HG02623 (cell line): Measurements from ENCODE around the gene PTPRD.

Experiments
- ATAC-seq: cut with Tn5 transposase; IDR thresholded peaks from one replicate; pipeline ENCODE4 v1.9.1; 2021; ENCODE audit warnings: moderate library complexity; ENCODE audit not compliant: unreplicated experiment

The PTPRD gene

DNA sequence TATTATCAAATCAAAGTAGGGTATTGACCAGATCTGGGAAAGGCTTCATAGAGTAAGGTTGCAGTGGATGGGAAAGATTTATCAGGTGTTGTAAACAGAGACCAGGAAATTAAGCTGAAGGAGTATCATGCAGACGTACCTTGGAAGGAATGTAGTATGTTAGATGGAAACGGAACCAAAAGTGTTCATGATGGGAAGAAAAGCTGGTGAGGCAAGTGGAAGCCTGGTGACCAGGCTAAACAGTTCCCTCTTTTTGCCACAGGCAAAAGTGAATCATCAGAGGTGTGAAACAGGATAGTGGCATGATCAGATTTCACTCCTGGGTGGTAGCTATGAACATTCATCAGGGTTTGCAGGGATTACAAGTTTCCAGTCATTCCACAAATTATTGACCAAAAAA is 2033.1 kb downstream of the PTPRD start:
- ATAC-seq: no peak

DNA sequence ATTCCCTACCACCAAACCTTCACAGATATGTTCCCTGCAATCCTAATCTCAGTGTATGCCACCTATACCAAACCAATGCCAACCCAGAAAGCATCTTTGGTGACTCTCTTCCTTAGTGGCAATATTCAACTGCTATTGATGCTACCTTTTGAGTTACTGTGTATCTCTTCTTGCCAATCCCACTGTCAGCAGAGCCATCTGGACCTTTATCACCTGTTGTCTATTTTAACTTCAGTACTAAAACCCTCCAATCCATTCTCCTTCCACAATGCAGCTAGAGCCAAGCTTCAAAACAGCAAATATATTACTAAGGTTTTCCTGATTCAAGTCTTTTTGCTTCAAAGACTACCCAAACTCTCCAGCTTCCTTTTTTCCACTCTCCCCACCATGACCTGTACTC is 2036.1 kb downstream of the PTPRD start:
- ATAC-seq: no peak

GRCh38 chr9:8574846-8575245 is 2038.0 kb downstream of the PTPRD start:
- ATAC-seq: no peak

- no peak for ATAC-seq
These were observed 2040.6 kb downstream of the PTPRD start for GRCh38 chr9:8572209-8572608.

GRCh38 chr9:8571643-8572042 is 2041.2 kb downstream of the PTPRD start:
- ATAC-seq: no peak

DNA sequence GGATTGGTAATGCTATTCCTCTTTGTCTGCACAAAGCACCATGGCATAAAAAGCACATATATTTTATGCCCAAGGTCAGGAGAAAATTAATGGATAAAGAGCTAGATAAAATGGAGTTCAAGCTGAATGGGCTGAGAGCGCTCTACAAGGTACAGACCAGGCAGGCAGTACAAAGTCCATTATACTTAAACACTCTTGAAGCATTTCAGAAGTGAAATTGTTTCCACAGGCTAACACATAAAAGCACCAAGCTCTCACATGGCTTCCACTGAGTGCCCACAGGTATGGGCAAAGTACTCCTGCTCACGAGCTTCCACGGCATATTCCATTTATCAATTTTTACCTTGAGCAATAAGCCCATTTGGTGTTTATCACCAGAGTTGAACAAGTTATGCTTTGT is 2042.0 kb downstream of the PTPRD start:
- no peak for ATAC-seq

DNA sequence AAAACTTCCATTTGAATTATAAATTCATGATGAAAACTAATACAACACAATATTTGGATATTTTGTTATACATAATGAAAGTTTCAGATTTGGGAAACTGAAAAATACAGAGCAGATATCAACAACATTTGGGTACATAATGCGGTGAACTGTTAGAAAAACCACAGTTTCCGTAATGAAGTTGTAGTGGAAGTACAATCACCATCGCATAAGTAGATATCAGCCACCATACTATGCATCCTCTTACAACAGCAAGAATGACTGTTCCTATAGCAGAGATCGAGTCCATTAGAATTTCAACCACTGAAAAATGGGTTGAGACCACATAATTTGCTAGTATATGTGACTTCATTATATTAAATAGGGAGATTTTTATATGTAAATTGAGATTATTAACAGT is 2043.0 kb downstream of the PTPRD start:
- no peak for ATAC-seq

- ATAC-seq: no peak
These were observed 2044.7 kb downstream of the PTPRD start for GRCh38 chr9:8567963-8568579.

DNA sequence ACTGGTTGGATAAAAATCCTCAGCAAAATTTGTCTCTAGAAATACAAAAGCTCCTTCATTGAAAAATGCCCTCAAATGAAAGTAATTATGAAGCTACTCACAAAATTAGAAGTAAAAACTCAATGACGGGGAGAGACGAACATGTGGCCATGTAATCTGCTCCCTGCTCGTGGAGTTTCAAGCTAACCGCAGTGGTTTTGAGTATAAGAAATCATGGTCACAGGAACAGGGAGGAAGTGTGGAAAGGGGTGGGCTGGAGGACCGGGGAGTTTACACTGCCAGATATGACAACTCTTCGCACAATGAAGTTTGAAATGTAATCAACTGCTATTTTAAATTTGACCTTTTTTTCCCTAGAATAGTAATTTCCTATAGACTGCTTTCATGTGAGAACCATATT is 2047.8 kb downstream of the PTPRD start:
- no peak for ATAC-seq

DNA sequence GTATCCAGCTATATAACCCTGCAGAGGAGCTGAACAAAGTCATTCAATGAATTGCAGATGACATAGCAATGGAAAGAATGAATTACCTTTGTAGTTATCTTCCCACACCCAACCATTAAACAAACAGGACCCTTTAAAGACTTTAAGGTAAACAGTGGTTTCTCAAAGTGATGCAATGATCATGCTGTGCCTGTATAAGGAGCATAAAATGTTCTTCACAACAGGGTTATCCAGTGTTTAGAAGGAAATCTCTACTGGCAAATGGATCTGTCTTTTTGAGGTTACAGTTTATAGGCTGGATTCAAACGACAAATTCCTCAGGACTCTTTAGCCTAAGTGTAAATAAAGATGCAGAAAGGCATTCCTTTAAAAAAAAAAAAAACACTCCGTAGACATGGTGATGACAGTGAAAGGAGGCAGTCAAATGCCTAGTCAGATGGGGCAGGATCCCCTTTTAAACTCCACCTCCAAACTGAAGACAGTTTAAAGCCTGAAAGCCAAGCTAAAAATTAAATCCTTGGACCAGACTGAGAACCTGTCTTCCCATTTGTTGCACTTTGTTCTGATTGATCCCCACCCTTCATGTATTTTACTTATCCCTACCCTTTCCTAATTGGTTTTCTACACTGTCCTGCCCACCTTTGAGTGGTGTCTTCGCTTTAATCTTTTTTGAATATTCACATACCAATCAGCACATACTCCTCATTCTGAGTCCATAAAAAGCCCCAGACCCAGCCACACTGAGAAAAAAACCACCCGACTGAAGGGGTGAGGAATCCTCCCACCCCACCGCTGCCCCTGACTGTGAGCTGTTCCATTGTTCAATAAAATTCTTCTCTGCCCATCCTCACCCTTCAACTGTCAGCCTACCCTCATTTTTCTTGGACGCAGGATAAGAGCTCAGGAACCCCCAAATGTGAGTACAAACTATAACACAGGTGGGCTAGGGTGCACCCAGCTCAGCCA is 2052.0 kb downstream of the PTPRD start:
- no peak for ATAC-seq

DNA sequence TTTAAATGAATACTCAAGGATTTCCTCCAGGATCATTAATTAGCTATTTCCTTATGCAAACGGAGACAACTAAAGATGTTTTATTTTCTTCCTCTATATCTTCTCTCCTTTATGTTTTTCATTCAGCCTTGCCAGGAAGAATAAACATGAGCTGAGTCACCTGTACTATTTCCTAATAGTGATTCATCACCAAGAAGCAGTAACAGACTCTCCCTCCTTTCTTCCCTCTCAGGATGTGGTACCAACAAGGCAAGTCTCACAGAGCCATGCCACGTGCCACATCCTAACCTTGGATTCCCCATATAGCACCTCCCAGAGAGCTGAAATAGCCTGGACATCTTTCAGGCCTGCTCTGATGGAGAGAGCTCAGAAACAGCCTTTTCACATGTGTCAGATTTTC is 2054.6 kb downstream of the PTPRD start:
- no peak for ATAC-seq

GRCh38 chr9:8555762-8556500 is 2056.9 kb downstream of the PTPRD start:
- no peak for ATAC-seq

DNA sequence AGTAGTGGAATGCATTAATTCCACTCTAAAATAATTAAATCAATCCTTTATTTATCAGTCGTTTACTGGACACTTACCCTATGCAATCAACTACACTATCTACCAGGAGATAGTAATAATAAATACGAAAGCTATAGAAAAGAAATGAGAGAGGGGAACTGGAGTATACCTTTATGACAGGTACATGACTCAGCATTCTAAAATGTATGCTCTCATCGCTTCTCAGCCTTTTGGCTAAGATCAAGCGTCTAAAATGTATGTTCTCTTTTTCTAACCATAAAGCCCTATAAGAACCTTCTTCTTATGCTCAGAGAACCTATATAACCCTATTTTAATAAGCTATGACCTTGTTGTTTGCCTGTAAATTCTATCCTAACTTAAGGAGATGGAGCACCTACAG is 2059.4 kb downstream of the PTPRD start:
- no peak for ATAC-seq

DNA sequence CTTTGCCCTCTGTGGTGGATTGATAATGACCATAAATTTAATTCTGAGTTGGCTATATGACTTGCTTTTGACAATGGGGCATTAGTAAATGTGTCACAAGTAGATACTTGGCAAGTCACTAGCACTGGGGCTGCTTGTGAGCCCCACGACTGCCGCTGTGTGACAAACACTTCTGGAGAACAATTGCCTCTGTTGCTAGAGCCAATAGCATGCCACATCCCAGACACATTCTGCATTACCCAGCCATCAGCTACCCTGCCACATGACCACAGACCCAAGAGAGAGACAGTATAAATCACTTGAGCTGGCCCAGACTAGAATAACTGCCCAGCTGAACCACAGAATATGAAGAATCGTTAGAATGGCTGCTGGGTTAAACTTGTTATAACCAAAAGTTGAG is 2060.1 kb downstream of the PTPRD start:
- ATAC-seq: no peak

- ATAC-seq: no peak
These were observed 2063.6 kb downstream of the PTPRD start for GRCh38 chr9:8549214-8549613.

DNA sequence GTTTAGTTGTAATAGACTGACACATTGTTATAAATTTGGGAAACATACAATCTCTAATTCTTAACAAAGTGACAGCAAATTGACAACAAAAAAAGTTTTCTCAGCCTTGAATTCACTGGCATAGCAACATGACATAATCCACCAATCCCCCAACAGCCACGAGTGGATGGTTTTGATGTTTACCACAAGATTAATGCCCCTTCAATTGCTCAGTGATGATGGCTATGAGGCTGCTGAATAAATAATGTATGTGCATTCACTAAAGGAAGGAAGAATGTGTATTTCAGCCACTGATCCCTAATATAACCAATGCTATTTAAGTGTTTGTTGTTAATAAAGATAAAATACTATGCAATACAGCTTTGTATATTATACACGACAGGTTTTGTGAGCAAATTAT is 2069.6 kb downstream of the PTPRD start:
- ATAC-seq: no peak

DNA sequence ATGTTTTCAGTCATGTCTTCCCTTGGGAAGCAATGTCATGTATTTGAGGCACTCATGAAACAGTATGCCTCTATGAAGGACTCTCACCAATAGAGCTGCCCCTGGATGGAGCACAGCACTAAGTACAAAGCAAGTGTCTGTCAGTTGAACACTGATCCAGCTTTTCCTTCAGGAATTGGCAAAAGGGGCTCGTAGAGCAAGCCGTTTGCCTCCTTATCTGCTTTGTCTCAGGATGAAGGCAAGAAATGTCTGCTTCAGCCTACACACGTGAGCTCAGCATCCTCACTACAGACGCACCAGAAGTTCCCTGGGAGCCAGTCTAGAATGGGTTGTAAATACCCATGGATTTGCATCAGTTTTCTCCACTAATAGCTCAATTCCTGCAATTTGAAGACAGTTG is 2070.3 kb downstream of the PTPRD start:
- ATAC-seq: no peak

DNA sequence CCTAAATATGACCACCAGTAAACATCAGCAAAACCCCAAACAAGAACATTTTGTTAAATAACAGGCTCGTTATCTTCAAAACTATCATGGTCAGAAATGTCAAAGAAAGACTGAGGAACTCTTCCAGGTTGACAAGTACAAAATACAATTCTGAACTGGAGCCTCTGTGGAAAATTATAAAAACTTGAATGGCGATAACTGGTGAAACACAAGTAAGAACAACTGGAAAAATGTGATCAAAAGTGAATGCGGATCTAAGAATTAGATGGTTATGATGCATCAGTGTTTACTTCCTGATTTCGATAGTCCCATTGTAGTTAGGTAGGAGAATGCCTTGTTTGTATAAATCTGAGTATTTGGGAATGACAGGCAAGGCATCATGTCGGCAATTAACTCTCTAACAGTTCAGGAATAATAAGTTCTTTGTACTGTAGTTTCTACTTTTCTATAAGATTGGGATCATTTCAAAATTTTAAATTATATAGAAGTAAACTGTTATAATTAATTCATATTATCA is 2073.1 kb downstream of the PTPRD start:
- ATAC-seq: no peak

GRCh38 chr9:8536845-8537244 is 2076.0 kb downstream of the PTPRD start:
- no peak for ATAC-seq

DNA sequence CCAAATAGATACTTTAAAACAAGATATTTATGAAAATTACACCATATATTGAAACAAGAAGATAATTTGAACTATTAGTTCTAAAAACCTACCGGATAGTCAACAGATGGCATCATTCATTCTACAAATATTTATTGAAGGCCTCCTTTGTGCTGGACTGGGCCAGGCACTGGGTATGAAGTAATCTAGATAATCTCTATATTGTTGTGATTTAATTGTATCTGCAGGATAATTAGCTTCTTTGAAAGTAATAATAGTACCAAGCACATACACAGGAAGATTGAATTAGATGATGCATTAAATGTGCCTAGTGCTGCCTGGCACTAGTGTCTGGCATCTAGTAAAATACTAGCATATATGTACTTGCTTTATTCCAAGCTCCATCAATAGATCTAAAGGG is 2078.0 kb downstream of the PTPRD start:
- no peak for ATAC-seq

DNA sequence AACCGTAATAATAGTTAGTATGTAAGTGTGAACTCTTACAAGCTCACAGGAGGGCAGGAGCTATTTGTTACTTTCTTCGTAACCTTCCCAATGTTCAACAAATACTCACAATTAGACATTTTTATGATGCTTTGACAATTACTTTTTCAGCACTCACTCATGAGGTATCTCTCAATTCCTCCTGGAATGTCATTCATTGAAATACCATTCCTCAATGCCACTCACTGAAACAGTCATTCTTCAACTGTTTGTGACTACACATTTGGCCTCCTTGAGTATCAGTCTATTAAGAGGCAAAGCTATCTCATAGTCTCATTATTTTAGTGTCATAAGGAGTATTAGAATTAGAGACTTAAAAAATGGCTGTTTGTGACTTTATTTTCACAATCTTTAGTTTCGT is 2079.1 kb downstream of the PTPRD start:
- no peak for ATAC-seq
